MCF 10A (cell line): Measurements from ENCODE around the gene IZUMO1. TPM values are rescaled to one million over a fixed set of nuclear protein-coding genes. Genes with fewer than 3 reads are reported as not detected.
"Not testable (repeated sequence)": the region's sequence is repeated elsewhere in the genome, so short reads cannot be mapped to it uniquely, and the experiment has no call there.

Experiments
- BruUV-seq: library from RNA; stranded (reverse); fragments of 400-500 nt; replicated peaks from 2 replicates; lab custom pipeline; 2021; lab: Mats Ljungman, UMichigan
- CTCF ChIA-PET: fragments of 300-600 bp; sonication (Branson Sonifier 250); formaldehyde crosslinking; extraction: SDS; loops from one replicate; lab custom pipeline; 2021; ENCODE audit warnings: antibody characterized with exemption, inconsistent platforms; lab: Yijun Ruan, JAX
- POLR2A ChIA-PET: fragments of 300-600, 350-650 bp; sonication (Branson Sonifier 250); formaldehyde crosslinking; extraction: SDS; loops from one replicate; lab custom pipeline; 2020; ENCODE audit warnings: antibody characterized with exemption, inconsistent platforms; lab: Yijun Ruan, JAX
- DNase-seq: peaks from one replicate; pipeline ENCODE4 v3.0.0-alpha.2; 2018; ENCODE audit not compliant: unreplicated experiment
- H3K27ac Mint-ChIP-seq: one replicate; pipeline ENCODE4 v1.8.0; 2022; ENCODE audit warnings: mild to moderate bottlenecking, low read depth, mixed read lengths; ENCODE audit not compliant: unreplicated experiment
- H3K27me3 Mint-ChIP-seq: one replicate; pipeline ENCODE4 v1.8.0; 2022; ENCODE audit warnings: mixed read lengths; ENCODE audit not compliant: insufficient read depth, unreplicated experiment
- H3K36me3 Mint-ChIP-seq: one replicate; pipeline ENCODE4 v1.8.0; 2022; ENCODE audit warnings: mild to moderate bottlenecking, moderate library complexity, mixed read lengths; ENCODE audit not compliant: insufficient read depth, unreplicated experiment
- H3K4me1 Mint-ChIP-seq: one replicate; pipeline ENCODE4 v1.8.0; 2022; ENCODE audit warnings: mixed read lengths; ENCODE audit not compliant: insufficient read depth, unreplicated experiment
- H3K4me3 Mint-ChIP-seq: one replicate; pipeline ENCODE4 v1.8.0; 2022; ENCODE audit warnings: mild to moderate bottlenecking, moderate library complexity, mixed read lengths; ENCODE audit not compliant: unreplicated experiment
- H3K9me3 Mint-ChIP-seq: one replicate; pipeline ENCODE4 v1.8.0; 2022; ENCODE audit warnings: mixed read lengths; ENCODE audit not compliant: unreplicated experiment
- intact Hi-C: fragments of 100-400 bp; cut with micrococcal nuclease; formaldehyde crosslinking; loops from 2 replicates; pipeline ENCODE4 v1.14.1; 2022
- total RNA-seq: library from RNA; stranded (reverse); gene quantifications from 2 replicates; pipeline ENCODE4 v1.2.3, GENCODE V29; 2022
- TF ChIP-seq, protein P1 (sequence below): fragments of 200-600 bp; IDR thresholded peaks from one replicate; pipeline ENCODE4 v1.8.0; 2022; ENCODE audit warnings: antibody characterized with exemption, mild to moderate bottlenecking; ENCODE audit not compliant: unreplicated experiment

The IZUMO1 gene
- total RNA-seq, 1 experiment from 2014 or later, result 4.2 TPM

DNA sequence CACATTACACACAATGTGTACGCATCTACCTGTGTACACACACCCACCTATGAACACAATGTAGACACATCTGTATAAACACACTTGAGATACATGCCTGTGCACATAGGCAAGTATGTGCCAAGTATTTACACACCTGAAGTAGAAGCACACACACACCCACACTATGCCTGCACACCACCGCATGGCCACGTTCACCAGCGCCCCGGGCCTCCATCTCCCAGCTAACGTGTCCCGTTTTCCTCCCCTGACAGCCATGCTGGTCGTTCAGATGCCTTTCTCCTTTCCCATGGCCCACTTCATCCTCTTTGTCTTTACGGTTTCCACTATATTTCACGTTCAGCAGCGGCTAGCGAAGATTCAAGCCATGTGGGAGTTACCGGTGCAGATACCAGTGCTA lies 44.0 kb downstream of the IZUMO1 start:
- no peaks in the 10 kb centered on the region for H3K27me3 Mint-ChIP-seq
- POLR2A ChIA-PET, result no interaction called here
- H3K4me3 Mint-ChIP-seq, result no peak overlapping the region
- H3K9me3 Mint-ChIP-seq, result peaks cover 5% of the 10 kb centered on the region
- no peak for DNase-seq
- CTCF ChIA-PET, result no interaction called here
- H3K27ac Mint-ChIP-seq, result no peak overlapping the region
- no TSS peak for BruUV-seq
- TF ChIP-seq, protein P1, sequence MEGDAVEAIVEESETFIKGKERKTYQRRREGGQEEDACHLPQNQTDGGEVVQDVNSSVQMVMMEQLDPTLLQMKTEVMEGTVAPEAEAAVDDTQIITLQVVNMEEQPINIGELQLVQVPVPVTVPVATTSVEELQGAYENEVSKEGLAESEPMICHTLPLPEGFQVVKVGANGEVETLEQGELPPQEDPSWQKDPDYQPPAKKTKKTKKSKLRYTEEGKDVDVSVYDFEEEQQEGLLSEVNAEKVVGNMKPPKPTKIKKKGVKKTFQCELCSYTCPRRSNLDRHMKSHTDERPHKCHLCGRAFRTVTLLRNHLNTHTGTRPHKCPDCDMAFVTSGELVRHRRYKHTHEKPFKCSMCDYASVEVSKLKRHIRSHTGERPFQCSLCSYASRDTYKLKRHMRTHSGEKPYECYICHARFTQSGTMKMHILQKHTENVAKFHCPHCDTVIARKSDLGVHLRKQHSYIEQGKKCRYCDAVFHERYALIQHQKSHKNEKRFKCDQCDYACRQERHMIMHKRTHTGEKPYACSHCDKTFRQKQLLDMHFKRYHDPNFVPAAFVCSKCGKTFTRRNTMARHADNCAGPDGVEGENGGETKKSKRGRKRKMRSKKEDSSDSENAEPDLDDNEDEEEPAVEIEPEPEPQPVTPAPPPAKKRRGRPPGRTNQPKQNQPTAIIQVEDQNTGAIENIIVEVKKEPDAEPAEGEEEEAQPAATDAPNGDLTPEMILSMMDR, result no peak
- intact Hi-C loops, result no loop called here
- no peaks in the 10 kb centered on the region for H3K36me3 Mint-ChIP-seq
- peaks cover 12% of the 10 kb centered on the region for H3K4me1 Mint-ChIP-seq

DNA sequence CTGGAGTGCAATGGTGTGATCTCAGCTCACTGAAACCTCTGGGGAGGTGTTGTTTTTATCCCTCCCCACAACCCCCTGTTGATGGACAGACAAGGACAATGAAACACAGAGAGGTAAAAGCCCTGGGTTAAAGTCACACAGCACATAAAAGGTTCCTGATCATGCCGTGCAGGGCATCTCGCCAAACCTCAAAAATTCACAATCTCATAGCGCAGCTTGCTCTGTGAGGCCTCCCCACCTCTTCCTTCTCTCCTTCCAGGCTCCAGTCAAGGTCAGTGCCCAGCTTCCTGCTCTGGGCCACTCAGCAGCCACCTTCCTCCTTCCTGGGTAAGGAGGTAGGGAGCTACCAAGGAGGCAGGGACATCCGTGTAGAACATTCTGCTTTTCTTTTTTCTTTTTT lies 48.7 kb downstream of the IZUMO1 start:
- CTCF ChIA-PET, result no interaction called here
- intact Hi-C loops, result no loop called here
- DNase-seq, result peak; percentile 75
- Mint-ChIP-seq H3K4me1 (peaks cover 12% of the 10 kb centered on the region), H3K27me3 (no peaks in the 10 kb centered on the region), H3K27ac (peak overlapping the region; percentile 50), H3K4me3 (no peak overlapping the region), H3K36me3 (no peaks in the 10 kb centered on the region), H3K9me3 (no peaks in the 10 kb centered on the region)
- TF ChIP-seq, protein P1, result no peak
- no TSS peak for BruUV-seq
- POLR2A ChIA-PET, result interaction anchor here (1.1 to 1.2 kb wide), 2 partner anchors 17 to 52 kb away, joined by 3 read pairs; partner anchors contain the start of gene CA11

DNA sequence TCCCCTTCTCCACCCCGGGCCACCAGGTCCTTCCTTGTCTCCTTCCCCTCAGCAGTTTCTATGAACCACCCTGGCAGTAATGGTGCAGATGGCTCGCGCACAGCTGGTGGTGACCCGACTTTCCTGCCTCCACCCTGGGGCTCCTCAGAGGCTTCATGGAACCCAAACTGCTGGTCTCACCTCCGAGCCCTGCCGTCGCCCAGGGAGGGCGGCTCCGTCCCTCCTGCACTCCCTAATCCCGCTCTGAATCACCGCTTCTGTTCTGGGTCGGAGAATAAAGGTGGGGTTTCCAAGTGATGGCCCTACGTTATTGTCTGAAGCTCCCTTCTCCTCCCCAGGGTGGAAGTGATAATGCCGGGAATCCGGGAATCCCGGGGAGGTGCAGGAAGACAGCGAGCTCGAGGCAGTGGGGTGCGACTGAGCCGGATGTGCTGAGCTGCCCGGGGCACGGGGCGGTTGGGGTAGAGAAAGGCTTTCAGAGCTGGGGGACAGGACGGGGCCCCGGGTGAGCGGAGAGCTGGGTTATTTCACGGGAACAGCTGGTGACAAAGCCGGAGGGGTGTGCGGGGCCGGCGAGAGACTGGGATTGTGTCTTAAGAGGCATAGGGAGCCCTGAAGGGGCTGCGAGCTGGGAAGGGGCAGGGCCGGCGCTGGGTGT lies 50.2 kb downstream of the IZUMO1 start:
- intact Hi-C loops, result no loop called here
- DNase-seq, result no peak
- POLR2A ChIA-PET, result interaction anchor here (0.6 to 1.6 kb wide), 3 partner anchors 18 to 370 kb away, joined by 3 to 5 read pairs (median 4); no protein-coding TSS in a partner anchor

DNA sequence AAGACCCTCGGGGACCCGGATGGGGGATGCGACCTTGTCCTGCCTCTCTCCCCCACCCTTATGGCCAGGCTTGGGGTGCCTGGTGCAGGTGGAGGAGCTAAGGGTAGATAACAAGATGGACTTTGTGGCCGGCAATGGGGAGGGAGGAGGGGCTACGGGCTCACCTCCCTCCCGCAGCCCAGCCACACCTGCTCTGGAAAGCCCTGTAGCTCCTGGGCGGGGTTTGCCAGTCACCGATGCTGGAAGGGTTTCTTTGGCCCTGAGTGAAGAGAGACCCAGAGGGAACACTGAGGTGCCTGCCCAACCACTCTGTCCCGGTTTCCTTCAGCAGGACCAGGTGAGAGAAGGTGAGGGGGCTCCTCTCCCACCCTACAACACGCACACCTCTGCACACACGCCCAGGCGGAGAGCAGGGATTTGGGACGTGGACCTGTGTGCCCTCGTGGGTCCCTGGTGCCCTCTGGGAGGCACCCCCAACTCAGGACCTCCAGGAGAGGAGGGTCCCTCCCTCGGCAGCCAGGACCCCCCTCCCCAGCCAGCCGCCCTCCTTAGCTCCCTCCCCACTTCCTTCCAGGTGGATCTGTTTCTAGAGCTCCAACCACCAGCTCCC lies 50.9 kb downstream of the IZUMO1 start, which contains the start of gene FUT2:
Gene FUT2 (plus strand): TSS at position 229 of the 610 bp plus-strand sequence. CDS start 6,986 bp downstream, outside the sequence.
- POLR2A ChIA-PET, result interaction anchor here (0.7 to 1.6 kb wide), 3 partner anchors 12 to 369 kb away, joined by 3 to 4 read pairs (median 3); no protein-coding TSS in a partner anchor

More for the DNA sequence above, 50.2 kb downstream of the IZUMO1 start:
- Mint-ChIP-seq H3K4me3 (no peak overlapping the region), H3K4me1 (peaks cover 12% of the 10 kb centered on the region), H3K27ac (no peak overlapping the region), H3K36me3 (no peaks in the 10 kb centered on the region), H3K9me3 (no peaks in the 10 kb centered on the region), H3K27me3 (no peaks in the 10 kb centered on the region)
- TF ChIP-seq, protein P1, result no peak
- BruUV-seq, result no TSS peak
- CTCF ChIA-PET, result interaction anchor here (0.6 to 1.9 kb wide), 2 partner anchors 14 to 21 kb away, joined by 5 to 6 read pairs; no protein-coding TSS in a partner anchor

DNA sequence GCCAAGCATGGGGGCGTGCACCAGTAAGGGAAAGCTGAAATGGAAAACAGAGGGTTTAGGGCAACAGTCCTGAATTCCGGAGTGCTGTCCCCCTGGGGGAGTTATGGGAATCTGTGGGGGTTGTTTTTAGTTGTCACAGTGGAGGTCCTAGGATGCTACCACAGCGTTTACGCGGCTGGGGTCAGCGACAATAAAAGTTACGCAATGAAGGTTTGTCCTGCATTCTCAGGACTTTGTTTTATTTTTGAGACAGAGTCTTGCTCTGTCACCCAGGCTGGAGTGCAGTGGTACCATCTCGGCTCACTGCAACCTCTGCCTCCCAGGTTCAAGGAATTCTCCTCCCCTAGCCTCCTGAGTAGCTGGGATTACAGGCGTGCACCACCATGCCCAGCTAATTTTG lies 53.1 kb downstream of the IZUMO1 start:
- POLR2A ChIA-PET, result interaction anchor here (0.9 kb wide), 1 partner anchor 17 kb away, joined by 3 read pairs; no protein-coding TSS in a partner anchor
- H3K4me1 Mint-ChIP-seq, intact Hi-C loops, DNase-seq, H3K27ac Mint-ChIP-seq, BruUV-seq, H3K27me3 Mint-ChIP-seq, H3K9me3 Mint-ChIP-seq, H3K4me3 Mint-ChIP-seq, H3K36me3 Mint-ChIP-seq: not testable (repeated sequence)
- CTCF ChIA-PET, result interaction anchor here (3.2 kb wide), 1 partner anchor 18 kb away, joined by 11 read pairs; no protein-coding TSS in a partner anchor

More for the DNA sequence above, 50.9 kb downstream of the IZUMO1 start, which contains the start of gene FUT2:
- H3K36me3 Mint-ChIP-seq, result no peaks in the 10 kb centered on the region
- CTCF ChIA-PET, result interaction anchor here (1.9 kb wide), 1 partner anchor 20 kb away, joined by 5 read pairs; no protein-coding TSS in a partner anchor
- H3K27me3 Mint-ChIP-seq, result no peaks in the 10 kb centered on the region
- DNase-seq, result no peak
- no peak within 1 kb of the TSS for H3K4me3 Mint-ChIP-seq
- intact Hi-C loops, result no loop called here
- H3K4me1 Mint-ChIP-seq, result peaks cover 12% of the 10 kb centered on the region
- BruUV-seq, result no TSS peak
- TF ChIP-seq, protein P1, result no peak
- no peak within 1 kb of the TSS for H3K27ac Mint-ChIP-seq
- no peaks in the 10 kb centered on the region for H3K9me3 Mint-ChIP-seq
